GM21576 (cell line): ENCODE data around the gene ZC3HAV1L.
"Not testable (repeated sequence)": the region's sequence is repeated elsewhere in the genome, so short reads cannot be mapped to it uniquely, and the experiment has no call there.

Source experiments
- ATAC-seq: cut with Tn5 transposase; IDR thresholded peaks from one replicate; pipeline ENCODE4 v1.9.1; 2021; ENCODE audit warnings: mild to moderate bottlenecking, moderate library complexity; ENCODE audit not compliant: unreplicated experiment

ZC3HAV1L gene

DNA sequence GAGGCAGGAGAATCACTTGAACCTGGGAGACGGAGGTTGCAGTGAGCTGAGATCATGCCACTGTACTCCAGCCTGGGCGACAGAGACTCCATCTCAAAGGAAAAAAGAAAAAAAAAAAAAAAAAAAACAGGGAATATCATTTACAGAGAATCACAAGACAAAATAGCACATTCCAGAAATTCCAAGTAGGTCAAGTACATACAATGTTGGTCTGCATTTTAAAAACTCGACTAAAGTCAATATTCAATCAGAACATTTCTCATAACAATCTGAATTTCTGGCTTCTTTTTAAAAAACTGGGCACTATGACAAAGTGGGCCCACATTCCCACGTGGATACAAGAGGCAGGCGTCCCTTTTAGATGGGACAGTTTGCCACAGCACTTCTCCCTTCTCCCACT lies 12.8 kb downstream of the ZC3HAV1L start:
- no peak for ATAC-seq

DNA sequence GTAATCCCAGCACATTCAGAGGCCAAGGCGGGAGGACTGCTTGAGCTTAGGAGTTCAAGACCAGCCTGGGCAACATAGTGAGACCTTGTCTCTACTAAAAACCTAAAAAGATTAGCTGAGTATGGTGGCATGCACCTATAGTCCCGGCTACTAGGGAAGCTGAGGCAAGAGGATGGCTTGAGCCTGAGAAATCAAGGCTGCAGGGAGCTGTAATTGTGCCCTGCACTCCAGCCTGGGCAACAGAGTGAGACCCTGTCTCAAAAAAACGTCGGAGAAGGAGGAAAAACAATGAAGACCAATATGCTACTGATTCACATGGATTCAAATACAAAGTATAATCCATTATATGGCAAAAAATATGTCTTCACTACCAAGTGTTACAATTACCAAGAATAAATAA lies 13.6 kb downstream of the ZC3HAV1L start:
- no peak for ATAC-seq

DNA sequence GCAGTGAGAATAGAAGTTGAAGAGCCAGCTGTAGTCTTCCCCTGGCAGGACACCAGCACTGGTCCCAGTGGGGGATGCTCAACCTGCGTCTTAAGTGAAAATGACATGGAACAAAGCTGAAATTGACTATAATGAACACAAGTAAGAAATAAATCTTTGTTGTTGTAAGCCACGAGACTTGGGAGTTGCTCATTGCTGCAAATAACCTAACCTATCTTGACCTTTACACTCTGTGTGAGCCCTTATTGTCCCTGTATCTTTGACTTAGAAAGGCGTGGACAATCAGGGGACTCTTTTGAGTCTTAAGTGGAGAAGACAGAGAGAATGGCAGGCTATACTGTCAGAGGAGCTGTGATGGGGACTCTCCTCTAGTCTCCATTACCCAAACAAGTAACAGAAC lies 16.9 kb downstream of the ZC3HAV1L start:
- ATAC-seq = no peak

DNA sequence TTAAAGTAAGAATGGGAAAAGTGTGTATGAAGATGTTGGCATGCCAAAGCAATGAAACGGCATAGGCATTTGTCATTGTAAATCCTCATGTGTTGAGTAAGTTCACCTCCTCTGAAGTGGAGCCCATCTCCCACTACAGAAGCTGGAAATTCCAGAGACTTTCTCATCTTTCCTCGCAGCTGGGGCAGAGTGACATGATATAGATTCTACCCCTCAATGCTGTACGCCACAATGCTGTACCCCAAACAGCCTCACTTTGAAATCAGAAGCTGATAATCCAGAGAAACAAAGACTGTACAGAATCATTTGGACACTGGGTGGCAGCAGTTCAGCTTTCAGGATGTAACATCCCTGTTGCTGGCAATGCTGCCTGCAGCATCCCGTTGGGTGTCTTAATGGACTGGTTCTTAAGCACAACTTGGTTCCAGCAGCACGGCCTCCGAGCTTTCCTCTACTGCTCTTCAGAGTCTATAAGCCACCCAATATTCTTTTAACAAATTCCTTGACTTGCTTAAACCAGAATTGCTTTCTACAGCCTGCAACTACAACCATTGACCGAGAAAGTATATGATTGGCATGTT lies 18.8 kb downstream of the ZC3HAV1L start:
- ATAC-seq = peak; percentile 85

DNA sequence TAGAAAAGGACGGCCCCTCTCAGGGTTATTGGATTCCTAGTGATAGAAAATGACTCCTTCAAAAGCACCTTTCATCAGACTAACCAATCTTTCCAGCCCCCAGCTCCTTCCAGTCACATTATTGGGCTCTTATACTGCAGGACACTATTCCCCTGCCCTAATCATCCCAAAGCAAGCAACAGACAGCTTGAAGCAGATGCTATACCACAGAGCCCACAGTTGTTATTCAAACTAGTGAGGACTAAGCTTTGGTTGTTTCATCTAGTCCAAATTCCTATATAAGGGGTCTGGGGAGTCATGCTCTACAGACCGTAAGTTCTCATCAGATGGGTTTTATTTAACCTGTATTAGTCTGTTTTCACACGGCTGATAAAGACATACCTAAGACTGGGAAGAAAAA lies 24.5 kb downstream of the ZC3HAV1L start:
- ATAC-seq = no peak

DNA sequence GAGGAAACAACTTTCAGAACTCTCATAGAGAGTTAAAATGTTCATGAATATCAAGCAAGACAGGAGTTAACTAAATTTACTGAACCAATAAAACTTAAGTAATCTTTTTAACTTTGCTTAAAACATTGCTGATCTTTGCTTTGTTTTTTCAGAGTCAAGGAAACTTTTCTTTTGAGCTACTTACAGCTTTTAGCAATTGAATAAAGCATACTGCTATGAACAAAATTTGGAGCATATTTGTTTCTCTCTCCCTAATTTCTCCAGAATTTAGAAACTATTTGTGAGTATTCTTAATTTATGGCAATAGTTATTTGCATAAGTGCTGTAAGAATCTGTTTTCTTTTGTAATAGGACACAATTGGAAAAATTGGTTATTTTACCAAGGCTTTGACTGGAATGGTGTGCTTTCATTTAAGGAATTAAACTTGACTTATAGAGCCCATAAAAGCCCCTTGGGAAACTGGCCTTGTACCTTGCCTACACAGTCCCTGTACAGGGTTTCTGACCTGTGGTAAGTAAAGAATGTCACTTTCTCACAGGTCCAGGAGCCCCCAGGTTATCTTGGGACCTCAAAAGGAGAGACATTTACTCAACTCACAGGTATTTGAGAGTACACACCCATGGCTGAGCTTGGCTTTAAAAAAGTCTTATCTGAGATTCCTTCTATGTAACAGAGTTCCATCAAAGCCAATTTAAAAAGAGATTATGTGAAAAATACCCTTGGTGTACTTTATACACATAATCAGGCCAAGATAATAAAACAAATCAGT lies 31.3 kb downstream of the ZC3HAV1L start:
- ATAC-seq = no peak

DNA sequence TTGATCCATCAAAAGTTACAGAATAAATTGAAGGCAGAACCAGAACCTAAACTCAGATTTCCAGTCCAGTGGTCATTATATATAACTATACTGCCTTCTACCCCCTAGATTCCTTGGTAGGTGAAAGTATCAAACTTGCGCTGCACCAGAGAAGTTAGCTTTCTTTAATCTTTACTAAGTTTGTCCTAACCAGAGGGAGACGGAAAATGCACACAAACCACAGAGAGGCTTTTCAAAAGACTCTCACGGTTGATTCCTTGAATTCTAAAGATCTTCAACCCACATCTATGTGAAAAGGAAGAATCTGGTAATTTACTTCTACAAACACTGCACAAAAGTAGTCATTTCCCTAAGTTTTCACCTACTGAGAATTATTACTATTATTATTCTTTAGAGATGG lies 36.4 kb downstream of the ZC3HAV1L start:
- no peak for ATAC-seq

DNA sequence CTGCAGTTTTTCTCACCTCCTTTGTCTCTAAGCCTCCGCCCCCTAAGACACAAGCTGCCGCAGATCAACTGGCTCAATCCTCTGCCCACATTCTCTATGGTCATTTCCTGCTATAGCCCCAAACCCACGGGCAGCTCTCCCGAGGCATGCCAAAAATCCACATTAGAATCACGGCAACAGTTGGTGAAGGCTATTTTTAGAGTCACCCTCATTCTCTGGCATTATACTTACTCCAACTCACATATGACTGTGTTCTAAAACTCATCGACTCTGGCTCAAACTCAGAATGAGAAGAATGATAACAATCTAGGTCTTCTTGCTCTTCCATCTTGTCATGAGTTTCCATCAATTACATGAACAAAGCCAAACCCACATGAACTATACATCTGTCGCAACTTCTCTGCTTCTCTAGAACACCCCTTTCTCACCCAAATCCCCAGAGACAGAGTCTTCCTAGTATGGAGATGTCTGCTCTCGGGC lies 43.8 kb downstream of the ZC3HAV1L start:
- no peak for ATAC-seq

DNA sequence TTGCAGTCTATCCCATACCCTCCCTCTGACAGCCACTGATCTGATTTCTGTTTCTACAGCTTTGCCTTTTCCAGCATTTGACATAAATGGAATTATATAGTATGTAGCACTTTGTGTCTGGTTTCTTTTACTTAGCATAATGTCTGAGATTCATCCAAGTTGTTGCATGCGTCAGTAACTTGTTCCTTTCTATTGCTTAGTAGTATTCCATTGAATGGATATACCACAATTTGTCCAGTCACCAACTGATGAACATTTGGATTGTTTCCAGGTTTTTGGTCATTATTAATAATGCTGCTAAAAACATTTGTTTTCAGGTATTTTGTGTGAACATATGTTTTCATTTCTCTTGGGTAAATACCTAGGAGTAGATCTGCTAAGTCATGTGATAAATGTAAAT lies 48.2 kb downstream of the ZC3HAV1L start:
- ATAC-seq = no peak

DNA sequence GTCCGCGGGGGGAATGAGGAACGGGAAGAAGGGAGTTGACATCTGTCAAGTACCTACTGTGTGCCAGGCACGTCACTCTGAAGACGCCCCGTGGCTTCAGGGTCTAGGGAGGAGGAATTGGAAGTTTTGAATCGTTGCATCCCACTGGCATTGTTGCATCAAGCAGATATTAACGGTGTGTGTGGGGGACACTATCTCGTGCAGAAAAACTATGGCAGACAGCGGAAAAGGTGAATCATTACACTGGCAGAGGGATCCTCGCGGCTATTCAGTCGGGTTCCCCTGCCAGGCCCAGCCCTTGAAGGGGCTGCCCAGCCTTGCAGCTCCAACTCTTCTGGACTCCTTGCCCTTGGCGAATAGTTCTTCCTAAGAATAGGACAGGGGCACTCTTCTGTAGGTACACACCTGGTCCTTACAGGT lies 53.6 kb downstream of the ZC3HAV1L start:
- ATAC-seq = no peak

DNA sequence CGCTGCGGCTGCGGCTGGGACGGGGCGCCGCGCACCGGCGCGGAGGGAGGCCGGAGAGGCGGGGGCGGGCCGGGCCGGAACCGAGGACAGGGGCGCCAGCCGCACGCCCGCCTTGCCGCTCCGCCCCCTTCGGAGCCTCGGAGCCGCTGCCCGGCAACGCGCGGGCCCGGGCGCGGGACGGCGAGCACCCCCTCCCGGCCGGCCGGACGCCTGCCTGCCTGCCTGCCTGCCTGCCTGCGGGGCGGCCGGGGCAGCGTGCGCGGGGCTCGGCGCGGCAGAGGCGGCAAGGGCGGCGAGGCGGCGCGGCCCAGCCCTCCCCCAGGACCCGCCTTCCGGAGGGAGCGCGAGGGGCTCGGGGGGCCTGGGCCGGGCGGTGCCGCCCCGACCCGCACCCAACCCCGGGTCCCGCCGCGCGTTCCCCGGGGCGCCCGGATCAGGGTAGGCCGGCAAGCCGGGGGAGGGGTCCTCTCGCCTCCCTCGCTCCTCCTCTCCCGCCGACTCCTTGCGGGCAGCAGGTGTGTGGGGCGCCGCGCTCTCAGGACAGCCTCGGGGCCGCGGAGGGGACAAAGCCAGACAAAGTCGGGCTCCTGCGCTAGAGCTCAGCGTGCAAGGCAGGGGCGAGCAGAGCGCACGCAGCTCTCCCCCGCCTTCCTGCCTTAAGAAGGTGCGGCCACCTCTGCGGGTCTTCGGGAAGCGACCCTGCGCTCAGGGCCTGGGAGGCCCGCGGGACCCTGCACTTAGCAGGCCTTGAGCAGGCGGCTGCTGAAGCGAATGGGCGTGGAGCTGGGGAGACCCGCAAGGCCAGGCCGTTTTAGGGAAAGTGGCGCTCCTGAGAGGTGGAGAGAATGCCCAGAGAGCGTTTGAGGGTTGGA lies 54.3 kb downstream of the ZC3HAV1L start, which contains the start of gene KIAA1549:
Gene KIAA1549 (minus strand): TSS at position 58 of the 872 bp plus-strand sequence. CDS start 120 bp downstream, outside the sequence.
- ATAC-seq = peak; percentile 87

DNA sequence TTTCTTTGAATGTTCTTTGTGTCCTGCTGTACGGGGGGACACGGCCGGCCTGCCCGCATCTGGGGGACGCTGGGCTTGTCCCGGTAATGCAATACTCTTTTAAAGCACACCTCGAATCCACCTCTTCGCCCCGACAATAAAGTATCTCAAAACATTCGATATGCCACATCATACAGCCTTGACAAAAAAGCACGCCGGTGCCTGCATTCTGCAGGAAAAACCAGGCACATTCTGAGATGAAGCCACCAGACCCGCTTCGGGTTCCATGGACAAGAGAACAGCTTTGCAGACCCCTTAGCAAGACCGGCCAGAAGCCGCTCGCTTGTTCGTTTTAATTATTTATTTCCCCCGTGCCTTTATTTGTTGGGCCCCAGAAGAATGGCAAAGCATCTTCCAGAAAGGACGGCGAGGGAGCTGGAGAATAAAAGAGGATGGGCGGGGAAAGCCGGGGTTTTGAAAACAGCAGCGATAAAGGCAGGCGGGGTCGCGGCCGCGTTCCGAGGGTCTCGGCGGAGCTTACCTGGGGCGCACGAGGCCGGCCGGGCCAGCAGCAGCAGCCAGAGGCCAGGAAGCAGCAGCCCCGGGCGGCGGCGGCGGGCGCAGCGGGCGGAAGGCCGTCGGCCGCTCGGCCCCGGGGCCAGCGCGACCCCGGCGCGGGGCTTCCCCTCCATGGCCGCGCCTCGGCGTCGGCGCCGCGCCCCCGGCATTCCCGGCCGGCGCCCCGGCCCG lies 55.1 kb downstream of the ZC3HAV1L start:
- ATAC-seq = peak; percentile 35

DNA sequence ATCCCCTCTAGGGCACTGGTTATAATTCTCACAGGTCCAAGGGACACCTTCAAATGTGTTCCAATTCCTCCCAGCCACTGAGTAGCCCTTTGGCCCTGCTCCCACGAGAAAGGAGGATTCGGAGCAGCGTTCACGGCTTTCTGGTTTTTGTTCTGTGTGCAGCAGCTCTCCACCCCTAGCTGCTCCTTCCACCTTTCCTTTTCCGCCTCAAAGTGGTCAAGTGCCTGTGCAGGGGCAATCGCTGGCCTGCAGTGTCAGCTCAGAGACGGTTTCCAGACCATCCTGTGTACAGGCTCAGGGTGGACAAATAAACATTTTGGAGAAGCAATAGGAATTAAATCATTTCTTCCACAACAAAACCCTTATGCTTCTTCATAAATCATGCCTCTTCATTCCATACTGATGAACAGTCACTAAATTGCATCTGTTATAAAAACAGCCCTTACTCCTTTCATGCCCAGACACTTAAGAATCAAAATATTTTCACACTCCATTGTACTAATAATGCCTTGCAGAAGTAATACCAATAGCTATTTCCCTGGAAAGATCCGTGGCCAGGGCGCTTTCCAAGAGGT lies 55.8 kb downstream of the ZC3HAV1L start:
- ATAC-seq = no peak

DNA sequence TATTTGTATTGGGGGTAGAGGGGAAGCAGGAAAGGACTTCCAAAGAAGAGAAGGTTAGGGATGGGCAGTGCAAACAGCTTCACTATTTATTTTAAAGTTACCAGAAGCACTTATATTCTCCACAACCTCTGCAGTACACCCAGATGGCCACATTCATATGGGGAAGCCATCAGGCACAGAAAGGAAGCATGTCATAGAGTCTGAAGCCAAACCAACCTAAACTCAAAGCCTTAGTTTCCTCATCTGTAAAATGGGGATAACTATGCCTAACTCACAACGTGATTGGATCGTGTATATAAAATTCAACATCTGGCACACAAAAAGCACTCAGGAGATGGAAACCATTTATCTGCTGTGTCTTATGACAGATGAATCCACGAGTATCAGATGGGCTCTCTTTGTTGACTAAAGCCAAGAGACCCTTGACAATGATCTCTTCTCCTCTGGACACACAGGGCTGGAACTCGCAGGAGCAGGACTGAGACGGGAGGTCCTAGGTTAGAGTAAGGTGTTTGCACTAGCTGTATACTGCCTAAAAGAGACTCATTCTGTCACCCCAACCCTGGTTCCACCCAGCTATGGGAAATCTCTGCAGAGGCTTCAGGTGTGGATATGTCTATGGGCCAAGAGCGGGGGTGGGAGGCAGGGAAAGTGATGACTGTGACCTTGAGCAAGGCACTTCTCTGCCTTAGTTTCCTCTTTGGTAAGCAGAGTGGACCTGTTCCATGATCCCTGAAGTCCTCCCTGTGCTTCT lies 56.4 kb downstream of the ZC3HAV1L start:
- ATAC-seq = no peak

DNA sequence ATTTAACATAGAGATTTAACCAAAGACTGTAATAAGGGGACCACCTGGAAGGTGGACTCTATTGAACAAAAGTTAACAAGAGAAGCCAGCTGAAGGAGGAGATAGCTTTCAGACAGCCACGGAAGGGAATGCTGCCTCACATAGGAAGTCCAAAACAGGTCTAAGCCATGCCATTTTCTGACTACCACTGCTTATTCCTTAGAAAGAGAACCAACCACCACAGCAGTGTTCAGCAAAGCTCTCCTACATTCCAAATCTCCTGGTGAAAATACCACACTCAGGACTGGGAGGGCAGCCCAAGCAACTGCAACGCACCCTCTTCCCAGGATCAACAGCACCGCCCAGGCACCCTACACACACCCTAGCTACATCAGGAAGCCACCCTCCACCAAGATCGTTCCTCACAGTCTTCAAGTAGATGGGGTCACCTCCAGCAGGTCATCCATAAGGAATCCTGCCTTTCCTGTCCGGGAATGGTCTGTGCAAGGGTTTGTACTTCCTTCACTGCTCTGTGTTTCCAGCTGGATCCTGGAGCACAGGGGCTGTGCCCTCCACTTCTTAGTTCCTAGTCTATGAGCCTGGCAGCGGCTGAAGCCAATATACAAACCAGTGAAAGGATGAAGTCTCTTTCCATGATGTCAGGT lies 57.2 kb downstream of the ZC3HAV1L start:
- ATAC-seq = no peak

DNA sequence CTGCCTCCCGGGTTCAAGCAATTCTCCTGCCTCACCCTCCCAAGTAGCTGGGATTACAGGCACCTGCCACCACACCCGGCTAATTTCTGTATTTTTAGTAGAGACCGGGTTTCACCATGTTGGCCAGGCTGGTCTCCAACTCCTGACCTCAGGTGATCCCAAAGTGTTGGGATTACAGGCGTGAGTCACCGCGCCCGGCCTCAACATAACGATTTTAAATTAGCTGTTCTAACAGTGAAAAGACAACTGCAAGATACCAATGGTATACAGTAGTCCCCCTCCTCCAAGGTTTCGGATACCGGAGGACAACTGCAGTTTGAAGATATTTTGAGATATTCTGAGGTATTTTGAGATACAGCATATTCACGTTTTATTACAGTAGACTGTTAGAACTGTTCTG lies 59.7 kb downstream of the ZC3HAV1L start:
- not testable (repeated sequence) for ATAC-seq
